Tibial nerve (tissue), 4 donors: ENCODE data around the gene ZNF629.

Experiments
- EP300 ChIP-seq, 2 donors: sonication (generic); formaldehyde crosslinking; IDR thresholded peaks; one replicate each; pipeline ENCODE4 v1.6.1; 2017; ENCODE audit warnings: antibody characterized with exemption in 2 of 2, mild to moderate bottlenecking in 1 of 2
- POLR2A ChIP-seq, 2 donors: fragments of 450-650 bp; IDR thresholded peaks; one replicate each; pipeline ENCODE4 v1.6.1; 2017; ENCODE audit warnings: antibody characterized with exemption in 2 of 2, mild to moderate bottlenecking in 2 of 2, moderate library complexity in 2 of 2
- TF ChIP-seq, protein P1 (sequence below), 5 experiments: fragments of 200-600 bp in 3 of 5; fragments of 450-650 bp in 2 of 5; sonication (generic) in 3 of 5; IDR thresholded peaks; one replicate each; pipeline ENCODE4 v1.5.1; 2016 to 2019; ENCODE audit warnings: antibody characterized with exemption in 5 of 5, mild to moderate bottlenecking in 3 of 5, moderate library complexity in 2 of 5

DNA sequence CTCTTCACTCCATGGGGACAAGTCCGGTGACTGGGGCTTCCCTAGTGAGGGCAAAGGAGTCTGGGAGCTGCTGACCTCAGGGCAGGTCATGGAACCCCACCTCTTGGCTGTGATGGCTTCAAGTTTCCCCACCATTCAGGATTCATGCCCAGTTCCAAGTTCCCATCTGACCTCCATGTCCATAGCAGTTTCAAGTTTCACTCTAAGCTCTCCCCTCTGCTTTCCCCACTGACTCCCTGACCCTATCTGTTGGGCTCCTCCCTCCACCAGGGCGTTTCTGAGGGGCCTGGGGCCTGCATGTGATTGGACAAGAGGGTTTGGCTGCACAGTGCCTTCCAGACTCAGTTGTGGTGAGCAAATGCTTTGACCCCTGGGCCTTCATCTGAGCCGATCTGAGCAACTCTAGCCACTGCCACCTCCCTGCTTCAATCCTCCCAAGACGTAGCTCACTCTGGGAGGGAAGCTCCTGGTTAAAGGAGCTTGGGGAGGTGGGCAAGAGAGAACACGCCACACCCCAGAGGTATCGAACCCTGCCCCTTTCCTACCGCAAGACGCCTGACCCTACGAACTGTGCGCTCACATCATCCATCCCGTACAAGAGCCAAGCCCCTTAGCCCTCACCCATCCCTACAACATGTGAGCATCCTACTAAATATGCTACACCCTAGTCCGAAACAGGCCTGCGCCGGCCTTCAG lies 8.3 kb downstream of the ZNF629 start:
- TF ChIP-seq, protein P1, sequence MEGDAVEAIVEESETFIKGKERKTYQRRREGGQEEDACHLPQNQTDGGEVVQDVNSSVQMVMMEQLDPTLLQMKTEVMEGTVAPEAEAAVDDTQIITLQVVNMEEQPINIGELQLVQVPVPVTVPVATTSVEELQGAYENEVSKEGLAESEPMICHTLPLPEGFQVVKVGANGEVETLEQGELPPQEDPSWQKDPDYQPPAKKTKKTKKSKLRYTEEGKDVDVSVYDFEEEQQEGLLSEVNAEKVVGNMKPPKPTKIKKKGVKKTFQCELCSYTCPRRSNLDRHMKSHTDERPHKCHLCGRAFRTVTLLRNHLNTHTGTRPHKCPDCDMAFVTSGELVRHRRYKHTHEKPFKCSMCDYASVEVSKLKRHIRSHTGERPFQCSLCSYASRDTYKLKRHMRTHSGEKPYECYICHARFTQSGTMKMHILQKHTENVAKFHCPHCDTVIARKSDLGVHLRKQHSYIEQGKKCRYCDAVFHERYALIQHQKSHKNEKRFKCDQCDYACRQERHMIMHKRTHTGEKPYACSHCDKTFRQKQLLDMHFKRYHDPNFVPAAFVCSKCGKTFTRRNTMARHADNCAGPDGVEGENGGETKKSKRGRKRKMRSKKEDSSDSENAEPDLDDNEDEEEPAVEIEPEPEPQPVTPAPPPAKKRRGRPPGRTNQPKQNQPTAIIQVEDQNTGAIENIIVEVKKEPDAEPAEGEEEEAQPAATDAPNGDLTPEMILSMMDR (IDR thresholded peaks at IDR 0.05) = no peak
- no peak for TF ChIP-seq POLR2A (IDR thresholded peaks at IDR 0.05)
- peak in 1 of 2 donors; percentile 10 for TF ChIP-seq EP300 (IDR thresholded peaks at IDR 0.05)
